Colon (tissue), 2 donors: Measurements from ENCODE around the gene SLC22A8.
"Not testable (repeated sequence)": the region's sequence is repeated elsewhere in the genome, so short reads cannot be mapped to it uniquely, and the experiment has no call there.

Experiments
- FAIRE-seq: peaks from 2 replicates; lab custom pipeline; 2012; peaks lifted over from hg19 to GRCh38; lab: Jason Lieb, UNC
- donor health status: control.
- donor health status: control.

Gene SLC22A8, protein sequence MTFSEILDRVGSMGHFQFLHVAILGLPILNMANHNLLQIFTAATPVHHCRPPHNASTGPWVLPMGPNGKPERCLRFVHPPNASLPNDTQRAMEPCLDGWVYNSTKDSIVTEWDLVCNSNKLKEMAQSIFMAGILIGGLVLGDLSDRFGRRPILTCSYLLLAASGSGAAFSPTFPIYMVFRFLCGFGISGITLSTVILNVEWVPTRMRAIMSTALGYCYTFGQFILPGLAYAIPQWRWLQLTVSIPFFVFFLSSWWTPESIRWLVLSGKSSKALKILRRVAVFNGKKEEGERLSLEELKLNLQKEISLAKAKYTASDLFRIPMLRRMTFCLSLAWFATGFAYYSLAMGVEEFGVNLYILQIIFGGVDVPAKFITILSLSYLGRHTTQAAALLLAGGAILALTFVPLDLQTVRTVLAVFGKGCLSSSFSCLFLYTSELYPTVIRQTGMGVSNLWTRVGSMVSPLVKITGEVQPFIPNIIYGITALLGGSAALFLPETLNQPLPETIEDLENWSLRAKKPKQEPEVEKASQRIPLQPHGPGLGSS

DNA sequence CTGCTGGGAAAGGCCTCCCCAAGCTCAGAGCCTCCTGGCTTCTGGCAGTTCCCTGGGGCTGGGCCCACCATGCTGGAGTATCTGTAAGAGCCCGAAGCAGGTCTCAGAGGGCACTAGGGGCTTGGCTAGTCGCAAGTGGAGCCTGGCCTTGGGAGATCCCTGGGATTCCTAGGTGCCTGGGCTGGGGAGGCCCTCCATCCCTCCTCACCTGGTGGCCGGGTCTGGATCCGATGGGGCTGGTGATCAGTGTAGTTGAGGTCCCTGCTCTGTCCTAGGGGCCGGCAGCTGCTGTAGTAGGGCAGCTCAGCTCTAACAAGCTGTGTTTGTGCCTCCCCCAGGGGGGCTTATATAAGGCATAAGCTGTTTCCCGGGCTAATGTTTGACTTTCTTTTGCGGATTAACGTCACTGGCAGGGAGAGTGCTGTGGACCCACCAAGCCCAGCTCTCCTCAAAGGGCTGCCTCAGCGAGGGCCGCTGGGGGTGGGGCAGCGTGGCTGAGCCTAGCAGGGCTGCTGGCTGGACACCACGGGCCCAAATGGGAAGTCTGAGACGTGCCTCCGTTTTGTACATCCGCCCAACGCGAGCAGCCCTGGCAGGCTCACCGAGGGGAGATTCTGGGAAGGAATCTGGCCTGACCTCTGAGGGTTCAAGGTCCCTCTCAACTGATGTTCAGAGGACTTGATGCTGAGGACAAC lies at the start of gene SLC22A8:
Gene SLC22A8 (minus strand): TSS at position 321 of the 695 bp plus-strand sequence. CDS start 883 bp downstream, outside the sequence.
- no peak for FAIRE-seq

DNA sequence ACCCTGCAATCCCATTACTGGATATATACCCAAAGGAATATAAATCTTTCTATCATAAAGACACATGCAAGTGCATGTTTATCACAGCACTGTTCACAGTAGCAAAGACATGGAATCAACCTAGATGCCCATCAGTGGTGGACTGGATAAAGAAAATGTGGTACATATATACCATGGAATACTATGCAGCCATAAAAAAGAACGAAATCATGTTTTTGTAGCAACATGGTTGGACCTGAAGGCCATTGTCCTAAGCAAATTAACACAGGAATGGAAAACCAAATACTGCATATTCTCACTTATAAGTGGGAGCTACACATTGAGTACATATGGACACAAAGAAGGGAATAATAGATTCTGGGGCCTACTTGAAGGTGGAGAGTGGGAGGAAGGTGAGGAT lies 30.6 kb upstream of the SLC22A8 start:
- not testable (repeated sequence) for FAIRE-seq

DNA sequence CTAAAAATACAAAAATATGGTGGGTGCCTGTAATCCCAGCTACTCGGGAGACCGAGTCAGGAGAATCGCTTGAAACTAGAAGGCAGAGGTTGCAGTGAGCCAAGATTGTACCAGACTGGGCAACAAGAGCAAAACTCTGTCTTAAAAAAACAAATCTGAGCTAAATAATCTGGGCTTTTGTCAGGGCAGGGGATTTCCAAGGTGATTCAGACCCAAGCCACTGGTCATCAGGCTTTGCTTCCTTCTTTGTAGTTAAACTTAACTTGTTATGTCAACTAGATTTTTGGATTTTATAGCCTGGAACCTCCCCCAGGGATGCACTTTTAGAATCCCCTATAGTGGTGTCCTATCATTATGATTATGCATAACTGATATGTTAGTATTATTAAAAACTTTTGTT lies 27.0 kb upstream of the SLC22A8 start:
- no peak for FAIRE-seq

DNA sequence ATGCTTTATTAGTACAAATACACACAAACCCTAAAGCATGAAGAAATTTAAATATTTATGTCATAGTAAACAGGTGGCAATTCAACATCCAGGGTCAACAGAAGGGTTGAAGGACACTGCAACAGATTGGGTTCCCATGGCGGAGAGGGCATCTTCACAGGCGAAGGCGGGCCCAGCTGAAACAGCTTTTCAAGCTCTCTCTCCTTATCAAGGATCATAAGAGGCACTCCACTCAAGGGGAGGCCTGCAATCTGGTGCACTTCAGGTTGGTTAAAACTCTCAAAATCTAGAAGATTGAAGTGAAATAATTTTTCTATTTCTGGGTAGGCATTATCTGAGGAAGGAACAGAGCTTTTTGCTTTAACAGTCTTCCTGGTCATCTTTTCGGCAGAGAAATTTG lies 16.8 kb upstream of the SLC22A8 start:
- FAIRE-seq: no peak

DNA sequence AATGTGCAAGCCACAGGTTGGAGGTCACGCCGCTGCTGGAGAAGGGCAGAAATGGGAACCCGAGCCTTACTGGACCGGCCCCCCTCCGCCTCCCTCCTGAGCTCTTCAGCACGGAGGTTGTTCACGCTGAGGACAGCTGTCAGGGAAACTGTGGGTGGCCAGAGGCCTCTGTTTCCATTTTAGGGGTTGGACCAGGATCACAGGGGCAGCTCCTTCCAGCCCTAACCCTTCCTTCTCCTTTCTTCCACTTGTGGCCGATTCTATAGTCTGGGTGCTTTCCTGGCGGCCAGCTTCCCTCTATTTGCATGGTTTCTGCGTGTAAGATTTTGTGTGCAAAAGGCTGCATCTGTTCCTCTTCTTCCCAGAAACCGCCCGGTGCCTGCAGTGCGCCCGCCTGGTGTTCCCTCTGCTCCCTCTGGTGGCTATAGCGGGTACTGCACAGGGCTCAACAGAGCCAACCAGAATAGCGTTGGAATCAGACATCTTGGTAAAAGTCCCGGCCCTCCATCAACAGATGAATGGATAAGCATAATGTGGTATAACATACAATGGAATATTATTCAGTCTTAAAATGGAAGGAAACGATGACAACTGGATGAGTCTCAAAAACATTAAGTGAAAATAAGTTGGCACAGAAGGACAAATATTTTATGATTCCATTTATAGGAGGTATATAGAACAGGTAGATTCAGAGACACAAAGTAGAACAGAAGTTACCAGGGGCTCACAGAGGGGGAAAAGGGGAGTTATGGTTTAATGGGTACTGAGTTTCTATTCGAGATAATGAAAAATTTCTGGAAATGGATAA lies 8.4 kb upstream of the SLC22A8 start:
- FAIRE-seq: no peak

DNA sequence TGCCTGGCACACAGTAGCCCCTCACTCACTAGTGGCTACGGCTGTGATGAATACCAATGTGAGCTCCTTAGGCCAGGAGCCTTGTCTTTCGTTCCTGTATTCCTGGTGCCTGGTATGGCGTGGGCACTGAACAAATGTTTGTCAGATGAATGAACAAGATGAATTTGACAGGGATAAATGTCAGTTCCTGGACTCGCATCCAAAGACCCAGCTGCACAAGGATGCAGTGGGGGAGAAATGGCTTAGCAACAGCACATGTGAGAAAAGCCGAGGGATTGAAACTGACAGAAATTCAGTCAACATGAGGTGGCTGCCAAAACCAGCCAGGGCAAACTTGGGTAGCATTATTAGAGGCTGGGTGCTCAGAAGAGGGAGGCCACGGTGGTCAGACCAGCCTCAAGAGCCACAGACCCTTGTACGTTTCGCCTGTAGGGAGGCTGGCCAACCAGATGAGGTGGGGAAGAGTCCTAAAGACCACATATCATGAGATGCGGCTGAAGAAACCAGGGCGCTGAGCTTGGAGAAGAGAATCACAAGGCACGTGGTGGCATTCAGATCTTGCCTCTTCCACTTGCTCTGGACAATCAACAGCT lies 7.7 kb upstream of the SLC22A8 start:
- no peak for FAIRE-seq

DNA sequence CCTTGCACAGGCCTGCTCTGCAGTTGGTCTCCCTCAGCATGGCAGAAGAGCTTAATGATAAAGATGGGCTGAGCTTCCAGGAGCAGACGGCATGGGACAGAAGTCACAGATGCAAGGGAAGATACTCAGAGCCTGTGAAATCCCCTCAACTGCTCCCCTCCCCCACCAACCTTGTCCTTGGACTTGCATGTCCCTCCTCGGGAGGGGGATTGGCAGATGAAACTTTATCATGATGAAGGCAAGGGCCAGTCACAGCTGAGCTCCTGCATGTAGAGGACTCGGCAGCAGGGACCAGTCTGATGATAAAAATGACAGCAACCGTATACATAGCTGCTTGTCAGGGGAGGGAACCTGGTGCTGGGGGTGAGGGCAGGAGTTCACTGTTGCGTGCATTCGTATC lies 6.8 kb upstream of the SLC22A8 start:
- FAIRE-seq: no peak

DNA sequence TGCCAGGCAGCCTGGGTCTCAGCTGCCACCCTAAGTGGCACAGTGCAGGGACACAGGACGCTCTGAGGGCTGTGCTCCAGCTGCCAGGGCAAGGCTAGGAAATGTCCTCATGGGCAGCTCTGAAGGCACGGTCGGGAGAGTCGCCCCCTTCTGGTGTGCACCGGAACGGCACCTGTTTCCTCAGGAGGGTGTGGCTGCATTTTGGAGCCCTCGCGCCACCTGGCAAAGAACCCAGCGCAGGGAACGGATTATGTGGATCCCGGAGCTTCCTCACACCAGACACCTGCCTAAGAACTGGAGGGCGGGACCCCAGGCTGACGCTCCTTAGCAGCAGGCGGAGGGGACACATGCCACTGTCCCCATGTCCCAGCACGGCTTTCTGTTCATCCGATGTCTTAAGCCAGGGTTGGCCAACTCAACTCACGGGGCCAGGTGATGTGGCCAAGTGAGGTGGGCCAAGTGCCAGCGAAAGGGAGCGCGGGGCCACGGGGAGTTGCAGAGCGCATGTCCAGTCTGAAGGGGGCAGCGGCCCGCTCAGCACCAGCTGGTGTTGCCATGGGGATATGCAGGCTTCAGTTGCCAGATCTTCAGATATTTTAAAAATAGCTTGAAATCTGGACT lies 5.1 kb upstream of the SLC22A8 start:
- no peak for FAIRE-seq

DNA sequence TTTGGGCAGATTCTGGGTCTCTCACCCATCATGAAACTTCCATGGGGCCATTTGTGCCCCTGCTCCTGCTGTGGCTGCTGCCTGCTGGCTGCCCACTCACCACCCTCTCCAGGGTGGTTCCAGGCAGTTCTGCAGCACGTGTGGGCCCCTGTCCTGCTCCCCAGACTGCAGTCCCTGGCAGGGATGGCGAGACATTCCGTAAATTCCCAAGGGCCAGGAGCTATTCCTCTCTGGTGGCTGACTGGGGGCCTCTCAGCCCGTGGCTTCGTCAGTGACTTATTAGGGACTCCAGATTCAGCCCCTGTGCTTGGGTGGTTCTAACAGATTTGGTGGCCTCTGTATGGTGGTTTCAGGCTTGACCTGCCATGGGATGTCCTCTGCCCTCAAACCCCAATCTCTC lies 3.9 kb upstream of the SLC22A8 start:
- FAIRE-seq: no peak

DNA sequence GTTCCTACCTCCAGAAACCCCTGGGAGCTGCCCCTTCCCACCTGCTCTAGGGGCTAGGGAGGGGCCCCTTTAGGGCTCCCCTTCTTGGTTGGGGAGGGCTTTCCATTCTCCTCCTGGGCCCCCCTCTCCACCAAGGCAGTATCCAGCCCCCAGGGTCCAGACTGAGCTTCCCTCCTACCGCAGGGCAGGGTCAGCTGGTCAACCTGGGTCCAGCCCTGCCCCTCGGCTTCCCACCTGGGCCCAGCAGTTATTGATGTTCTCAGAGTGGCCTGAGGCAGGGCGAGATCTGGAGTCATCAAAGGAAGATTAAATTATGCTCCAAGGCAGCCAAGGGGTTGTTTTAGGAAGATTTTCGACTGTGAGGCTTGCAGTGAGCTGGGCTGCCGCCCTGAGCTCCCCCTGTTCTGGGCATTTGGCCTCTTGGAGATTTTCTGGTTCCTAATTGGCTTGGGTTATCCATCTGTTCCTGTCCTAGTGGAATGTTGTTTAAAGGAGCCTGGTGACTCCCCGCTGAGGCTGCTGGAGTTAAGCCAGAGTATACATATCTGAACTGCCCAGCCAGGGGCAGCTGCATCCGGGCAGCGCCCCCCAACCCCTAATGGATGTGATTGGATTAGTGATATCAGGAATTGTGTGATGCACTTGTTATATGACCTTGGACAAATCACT lies 1.8 kb upstream of the SLC22A8 start:
- FAIRE-seq: no peak

DNA sequence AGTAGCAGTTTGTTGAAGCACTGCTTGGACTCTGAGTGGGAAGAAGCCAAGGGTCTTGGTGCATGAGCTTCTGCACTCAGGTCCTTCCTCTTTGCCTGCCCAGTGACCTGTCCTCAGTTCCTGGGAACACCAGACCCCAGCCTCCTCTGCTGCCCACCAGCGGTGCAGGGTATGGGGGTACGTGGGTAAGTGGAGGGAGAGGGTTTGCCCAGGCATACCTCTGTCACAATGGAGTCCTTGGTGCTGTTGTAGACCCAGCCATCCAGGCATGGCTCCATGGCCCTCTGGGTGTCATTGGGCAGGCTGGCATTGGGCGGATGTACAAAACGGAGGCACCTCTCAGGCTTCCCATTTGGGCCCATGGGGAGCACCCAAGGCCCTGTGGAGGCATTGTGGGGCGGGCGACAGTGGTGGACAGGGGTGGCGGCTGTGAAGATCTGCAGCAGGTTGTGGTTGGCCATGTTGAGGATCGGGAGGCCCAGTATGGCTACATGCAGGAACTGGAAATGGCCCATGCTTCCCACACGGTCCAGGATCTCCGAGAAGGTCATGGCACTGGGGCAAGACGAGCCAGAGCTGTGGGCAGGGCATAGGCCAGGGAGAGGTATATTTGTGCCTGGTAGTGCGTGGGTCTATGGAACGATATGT lies 1.1 kb downstream of the SLC22A8 start:
- no peak for FAIRE-seq

DNA sequence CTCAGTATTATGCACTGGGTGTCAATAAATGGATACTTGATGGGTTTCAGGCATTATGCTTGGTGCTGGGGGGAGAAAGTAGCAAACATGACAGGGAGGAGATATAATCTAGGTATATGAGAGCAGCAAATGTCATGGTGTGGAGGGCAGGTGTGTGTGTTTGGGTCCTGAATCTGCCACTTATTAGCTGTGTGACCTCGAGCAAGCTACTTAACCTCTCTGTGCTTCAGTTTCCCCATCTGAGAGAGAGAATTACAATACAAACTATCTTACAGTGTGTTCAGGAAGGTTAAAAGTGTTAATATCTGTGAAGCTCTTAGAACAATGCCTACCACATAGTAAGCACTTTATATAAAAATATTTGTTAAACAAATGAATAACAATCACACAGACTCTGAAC lies 2.8 kb downstream of the SLC22A8 start:
- FAIRE-seq: no peak

DNA sequence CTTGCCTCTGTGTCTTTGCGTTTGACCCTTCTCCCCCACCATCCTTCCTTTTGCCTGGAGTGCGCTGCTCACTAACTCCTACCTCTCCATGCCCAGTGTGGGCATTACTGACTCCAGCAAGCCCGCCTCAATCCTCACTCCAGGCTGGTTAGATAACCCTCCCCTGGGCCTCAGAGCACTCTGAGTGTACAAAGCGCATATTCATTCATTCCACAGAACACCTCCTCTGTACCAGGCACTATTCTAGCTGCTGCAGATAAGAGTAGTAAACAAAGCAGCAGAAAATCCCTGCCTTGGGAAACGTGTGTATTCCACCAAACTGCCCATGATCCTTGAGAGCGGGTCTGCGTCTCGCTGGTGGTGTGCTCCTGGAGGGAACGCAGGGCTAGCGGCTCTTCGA lies 3.2 kb downstream of the SLC22A8 start:
- no peak for FAIRE-seq

DNA sequence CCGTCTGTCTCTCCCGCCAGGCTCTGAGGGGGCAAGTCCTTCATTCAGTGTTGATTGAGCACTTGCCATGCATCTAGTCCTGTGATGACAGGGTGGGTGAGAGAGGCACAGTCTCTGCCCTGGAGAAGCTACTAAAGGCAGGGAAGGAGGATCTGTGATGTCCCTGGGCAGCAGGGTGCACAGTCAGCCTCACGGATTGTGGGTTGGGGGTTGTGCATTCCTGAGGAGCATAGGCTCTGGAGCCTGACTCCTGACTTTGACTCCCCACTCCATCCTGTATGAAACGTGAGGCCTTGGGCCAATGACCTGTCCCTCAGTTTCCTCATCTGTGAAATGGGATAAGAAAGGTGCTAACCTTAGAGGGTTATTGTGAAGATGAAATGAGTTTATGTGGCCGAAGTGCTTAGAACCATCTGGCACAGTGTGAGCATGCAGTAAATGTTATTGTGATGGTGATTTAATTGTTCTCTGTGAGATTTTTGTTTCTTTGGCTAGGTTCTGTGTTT lies 4.7 kb downstream of the SLC22A8 start:
- FAIRE-seq: no peak

DNA sequence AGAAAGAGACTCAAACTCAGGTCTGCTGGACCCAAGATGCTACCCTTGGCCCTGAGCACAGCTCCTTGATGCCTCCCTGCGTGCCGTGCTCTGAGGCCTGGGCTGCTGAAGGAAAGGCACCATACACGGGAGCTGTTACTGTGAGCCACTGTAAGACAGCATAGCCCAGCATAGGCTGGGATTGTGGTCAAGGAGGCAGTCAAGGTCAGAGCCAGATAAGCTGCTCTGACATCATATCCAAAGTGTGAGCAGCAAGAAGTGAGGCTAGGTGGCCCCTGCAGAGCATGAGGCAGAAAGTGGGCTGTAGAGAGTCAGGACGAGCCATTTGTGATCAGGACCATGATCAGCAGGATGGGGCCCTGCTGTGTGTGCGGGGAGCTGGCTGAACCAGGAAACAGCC lies 7.7 kb downstream of the SLC22A8 start:
- FAIRE-seq: no peak

DNA sequence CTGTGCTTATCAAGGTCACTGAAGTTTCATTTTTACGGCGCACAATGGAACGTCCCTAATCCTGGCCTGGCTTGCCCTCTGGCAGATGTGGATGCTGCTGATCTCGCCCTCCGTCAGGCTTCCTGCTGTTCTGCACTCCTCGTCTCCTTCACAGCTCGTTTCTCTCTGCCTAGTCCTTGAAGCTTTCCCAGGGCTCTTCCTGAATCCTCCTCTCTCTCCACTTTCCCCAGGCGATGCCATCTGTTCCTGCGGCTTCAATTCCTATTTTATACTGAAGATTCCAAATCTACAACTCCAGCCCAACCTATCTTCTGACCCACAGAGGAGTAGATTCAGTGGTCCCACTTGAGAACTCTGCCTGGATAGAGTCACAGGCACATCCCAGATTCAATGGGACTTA lies 14.2 kb downstream of the SLC22A8 start:
- no peak for FAIRE-seq

DNA sequence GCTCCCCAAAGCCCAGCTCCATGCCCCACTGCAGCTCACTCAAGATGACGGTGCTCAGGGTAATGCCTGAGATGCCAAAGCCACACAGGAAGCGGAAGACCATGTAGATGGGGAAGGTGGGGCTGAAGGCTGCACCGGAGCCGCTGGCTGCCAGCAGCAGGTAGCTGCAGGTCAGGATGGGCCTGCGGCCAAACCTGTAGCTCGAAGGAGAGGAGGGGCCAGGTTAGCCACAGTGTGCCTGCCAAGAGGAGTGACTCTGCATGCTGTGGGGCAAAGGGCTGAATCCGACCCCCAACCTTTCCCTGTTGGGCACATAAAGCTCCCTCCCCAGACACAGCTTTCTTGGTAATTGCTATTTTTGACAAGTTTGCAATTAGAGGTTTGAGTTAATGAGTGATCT lies 16.0 kb downstream of the SLC22A8 start:
- FAIRE-seq: no peak

DNA sequence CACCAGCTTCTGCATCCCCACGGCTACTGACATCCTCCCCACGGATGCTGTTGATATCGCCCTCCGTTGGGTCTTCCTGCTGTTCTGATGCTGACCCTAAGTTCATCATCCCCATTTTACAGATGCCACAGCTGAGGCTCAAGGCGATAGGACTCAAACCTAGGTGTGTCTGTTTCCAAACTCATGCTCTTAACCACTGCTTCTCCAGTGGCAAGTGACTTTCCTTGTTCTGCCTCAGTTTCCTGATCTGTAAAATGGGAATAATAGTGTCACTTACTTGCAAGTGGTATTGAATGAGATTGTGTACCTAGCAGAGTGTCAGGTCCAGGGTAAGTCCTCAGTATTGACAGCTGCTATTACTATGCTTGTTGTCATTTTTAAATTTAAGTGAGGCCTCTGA lies 16.5 kb downstream of the SLC22A8 start:
- no peak for FAIRE-seq

DNA sequence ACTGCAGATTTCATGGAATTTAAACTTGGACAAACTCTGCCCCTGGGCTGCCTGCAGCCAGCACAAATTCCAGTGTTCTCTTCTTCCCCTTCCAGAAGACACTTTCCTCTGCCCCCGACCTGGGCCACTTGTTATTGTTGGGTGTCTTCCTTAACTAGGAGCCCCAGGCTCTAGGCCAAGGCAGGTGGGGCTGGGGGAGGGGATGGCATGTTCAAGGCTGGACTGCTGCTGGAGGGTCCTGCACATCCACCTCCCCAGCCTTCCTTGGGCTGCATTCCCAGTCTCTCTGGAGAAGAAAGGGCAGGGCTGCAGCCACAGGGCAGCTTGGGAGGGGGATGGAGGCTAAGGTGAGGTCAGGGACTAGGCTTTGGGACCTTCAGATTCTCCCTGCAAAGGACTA lies 19.4 kb downstream of the SLC22A8 start:
- FAIRE-seq: no peak

DNA sequence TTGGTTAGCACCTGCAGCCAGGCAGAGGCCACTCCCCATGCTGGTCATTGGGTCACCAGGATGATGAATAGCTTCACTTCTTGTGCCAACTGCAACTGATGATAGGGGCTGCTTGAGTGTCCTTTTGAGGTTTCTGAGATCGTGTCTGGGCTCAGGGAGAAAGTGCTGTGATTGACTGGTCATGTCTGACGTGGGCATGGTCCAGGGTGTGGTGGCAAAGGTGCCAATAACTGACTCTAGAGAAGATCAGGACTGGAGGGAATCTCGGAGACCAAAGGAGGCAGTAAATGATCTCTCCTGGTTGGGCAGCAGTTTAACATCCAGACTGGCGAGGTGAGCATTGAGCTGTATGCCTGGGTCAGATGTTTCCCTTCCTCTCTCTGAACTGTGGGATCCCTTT lies 20.9 kb downstream of the SLC22A8 start:
- FAIRE-seq: no peak
